ENCODE data around the gene MYOM1. TPM values are rescaled to one million over a fixed set of nuclear protein-coding genes. Genes with fewer than 3 reads are reported as not detected.
"Not testable (repeated sequence)": the region's sequence is repeated elsewhere in the genome, so short reads cannot be mapped to it uniquely, and the experiment has no call there.

Gene MYOM1
- total RNA-seq, 1 experiment from 2014 or later: 0.41 TPM

GRCh38 chr18:3079653-3080052 lies 140.1 kb downstream of the MYOM1 start:
- H3K9me3 ChIP-seq: no peaks in the 10 kb centered on the region
- TF ChIP-seq, protein P1, sequence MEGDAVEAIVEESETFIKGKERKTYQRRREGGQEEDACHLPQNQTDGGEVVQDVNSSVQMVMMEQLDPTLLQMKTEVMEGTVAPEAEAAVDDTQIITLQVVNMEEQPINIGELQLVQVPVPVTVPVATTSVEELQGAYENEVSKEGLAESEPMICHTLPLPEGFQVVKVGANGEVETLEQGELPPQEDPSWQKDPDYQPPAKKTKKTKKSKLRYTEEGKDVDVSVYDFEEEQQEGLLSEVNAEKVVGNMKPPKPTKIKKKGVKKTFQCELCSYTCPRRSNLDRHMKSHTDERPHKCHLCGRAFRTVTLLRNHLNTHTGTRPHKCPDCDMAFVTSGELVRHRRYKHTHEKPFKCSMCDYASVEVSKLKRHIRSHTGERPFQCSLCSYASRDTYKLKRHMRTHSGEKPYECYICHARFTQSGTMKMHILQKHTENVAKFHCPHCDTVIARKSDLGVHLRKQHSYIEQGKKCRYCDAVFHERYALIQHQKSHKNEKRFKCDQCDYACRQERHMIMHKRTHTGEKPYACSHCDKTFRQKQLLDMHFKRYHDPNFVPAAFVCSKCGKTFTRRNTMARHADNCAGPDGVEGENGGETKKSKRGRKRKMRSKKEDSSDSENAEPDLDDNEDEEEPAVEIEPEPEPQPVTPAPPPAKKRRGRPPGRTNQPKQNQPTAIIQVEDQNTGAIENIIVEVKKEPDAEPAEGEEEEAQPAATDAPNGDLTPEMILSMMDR (IDR thresholded peaks at IDR 0.05; ENCODE audit: insufficient read depth in 1 of 2, low read depth in 1 of 2, low read length in 1 of 2, severe bottlenecking in 1 of 2, unreplicated experiment in 1 of 2): no peak
- H3K4me1 ChIP-seq: no peaks in the 10 kb centered on the region
- no peak overlapping the region for H3K4me3 ChIP-seq (ENCODE audit: low read depth, low read length)
- Mint-ChIP-seq H3K4me1 (ENCODE audit: low read depth, unreplicated experiment) (no peaks in the 10 kb centered on the region), H3K9me3 (ENCODE audit: unreplicated experiment) (no peaks in the 10 kb centered on the region), H3K27ac (ENCODE audit: unreplicated experiment) (no peak overlapping the region), H3K4me3 (ENCODE audit: unreplicated experiment) (no peak overlapping the region), H3K36me3 (ENCODE audit: insufficient read depth, unreplicated experiment) (no peaks in the 10 kb centered on the region), H3K27me3 (ENCODE audit: insufficient read depth, unreplicated experiment) (no peaks in the 10 kb centered on the region)
- BruUV-seq (replicated peaks): no TSS peak
- ChIA-PET POLR2A (no interaction called here), CTCF (no interaction called here)
- H3K36me3 ChIP-seq (ENCODE audit: control insufficient read depth, insufficient read depth, low read length): no peaks in the 10 kb centered on the region
- intact Hi-C loops (cut with micrococcal nuclease; ENCODE audit: unreplicated experiment): no loop called here
- no peak for DNase-seq
- no peaks in the 10 kb centered on the region for H3K27me3 ChIP-seq (replicated peaks; ENCODE audit: control insufficient read depth, insufficient read depth, low read length)

- TF ChIP-seq, protein P1 (IDR thresholded peaks at IDR 0.05; ENCODE audit: insufficient read depth in 1 of 2, low read depth in 1 of 2, low read length in 1 of 2, severe bottlenecking in 1 of 2, unreplicated experiment in 1 of 2): no peak
These were observed 144.3 kb downstream of the MYOM1 start for GRCh38 chr18:3075491-3075890.

GRCh38 chr18:3074087-3074486 lies 145.7 kb downstream of the MYOM1 start:
- TF ChIP-seq, protein P1 (IDR thresholded peaks at IDR 0.05; ENCODE audit: insufficient read depth in 1 of 2, low read depth in 1 of 2, low read length in 1 of 2, severe bottlenecking in 1 of 2, unreplicated experiment in 1 of 2): no peak
- ChIA-PET CTCF (interaction anchor here (1.4 kb wide), 1 partner anchor 11 kb away, joined by 4 read pairs; no protein-coding TSS in a partner anchor), POLR2A (no interaction called here)
- intact Hi-C loops (cut with micrococcal nuclease; ENCODE audit: unreplicated experiment): no loop called here
- no peaks in the 10 kb centered on the region for H3K27me3 ChIP-seq (replicated peaks; ENCODE audit: control insufficient read depth, insufficient read depth, low read length)
- H3K4me1 ChIP-seq: peaks cover 11% of the 10 kb centered on the region; the same call in 1 of the 2 replicates
- H3K4me3 ChIP-seq (ENCODE audit: low read depth, low read length): no peak overlapping the region
- Mint-ChIP-seq H3K36me3 (ENCODE audit: insufficient read depth, unreplicated experiment) (no peaks in the 10 kb centered on the region), H3K4me3 (ENCODE audit: unreplicated experiment) (no peak overlapping the region), H3K27ac (ENCODE audit: unreplicated experiment) (no peak overlapping the region), H3K27me3 (ENCODE audit: insufficient read depth, unreplicated experiment) (no peaks in the 10 kb centered on the region), H3K9me3 (ENCODE audit: unreplicated experiment) (no peaks in the 10 kb centered on the region), H3K4me1 (ENCODE audit: low read depth, unreplicated experiment) (no peaks in the 10 kb centered on the region)
- DNase-seq: no peak
- no peaks in the 10 kb centered on the region for H3K36me3 ChIP-seq (ENCODE audit: control insufficient read depth, insufficient read depth, low read length)
- BruUV-seq (replicated peaks): no TSS peak
- no peaks in the 10 kb centered on the region for H3K9me3 ChIP-seq

More at GRCh38 chr18:3075491-3075890, 144.3 kb downstream of the MYOM1 start:
- POLR2A ChIA-PET: interaction anchor here (0.5 kb wide), 1 partner anchor 595 kb away, joined by 3 read pairs; no protein-coding TSS in a partner anchor
- no peaks in the 10 kb centered on the region for H3K9me3 Mint-ChIP-seq (ENCODE audit: unreplicated experiment)
- H3K27ac Mint-ChIP-seq (ENCODE audit: unreplicated experiment): no peak overlapping the region
- no peaks in the 10 kb centered on the region for H3K9me3 ChIP-seq
- no peaks in the 10 kb centered on the region for H3K27me3 ChIP-seq (replicated peaks; ENCODE audit: control insufficient read depth, insufficient read depth, low read length)
- no peaks in the 10 kb centered on the region for H3K36me3 Mint-ChIP-seq (ENCODE audit: insufficient read depth, unreplicated experiment)
- H3K4me1 ChIP-seq: peaks cover 11% of the 10 kb centered on the region; the same call in 1 of the 2 replicates
- H3K4me1 Mint-ChIP-seq (ENCODE audit: low read depth, unreplicated experiment): no peaks in the 10 kb centered on the region
- CTCF ChIA-PET: interaction anchor here (0.6 kb wide), 1 partner anchor 20 kb away, joined by 3 read pairs; no protein-coding TSS in a partner anchor
- H3K36me3 ChIP-seq (ENCODE audit: control insufficient read depth, insufficient read depth, low read length): no peaks in the 10 kb centered on the region
- H3K4me3 Mint-ChIP-seq (ENCODE audit: unreplicated experiment): no peak overlapping the region
- no peaks in the 10 kb centered on the region for H3K27me3 Mint-ChIP-seq (ENCODE audit: insufficient read depth, unreplicated experiment)
- DNase-seq: no peak
- BruUV-seq (replicated peaks): no TSS peak
- no peak overlapping the region for H3K4me3 ChIP-seq (ENCODE audit: low read depth, low read length)
- intact Hi-C loops (cut with micrococcal nuclease; ENCODE audit: unreplicated experiment): no loop called here

- H3K36me3 Mint-ChIP-seq (ENCODE audit: insufficient read depth, unreplicated experiment); H3K4me3 ChIP-seq (ENCODE audit: low read depth, low read length); H3K9me3 ChIP-seq; H3K4me3 Mint-ChIP-seq (ENCODE audit: unreplicated experiment); BruUV-seq (replicated peaks); intact Hi-C loops (cut with micrococcal nuclease; ENCODE audit: unreplicated experiment); H3K36me3 ChIP-seq (ENCODE audit: control insufficient read depth, insufficient read depth, low read length); H3K27me3 Mint-ChIP-seq (ENCODE audit: insufficient read depth, unreplicated experiment); H3K4me1 Mint-ChIP-seq (ENCODE audit: low read depth, unreplicated experiment); POLR2A ChIA-PET; H3K9me3 Mint-ChIP-seq (ENCODE audit: unreplicated experiment); H3K27ac Mint-ChIP-seq (ENCODE audit: unreplicated experiment); H3K27me3 ChIP-seq (replicated peaks; ENCODE audit: control insufficient read depth, insufficient read depth, low read length); DNase-seq: not testable (repeated sequence)
- CTCF ChIA-PET: interaction anchor here (0.7 to 1.4 kb wide), 2 partner anchors 10 to 56 kb away, joined by 4 to 6 read pairs; no protein-coding TSS in a partner anchor
- H3K4me1 ChIP-seq: peaks cover 11% of the 10 kb centered on the region; the same call in 1 of the 2 replicates
These were observed 146.4 kb downstream of the MYOM1 start for GRCh38 chr18:3073353-3073752.

All from Caco-2 (cell line).